Measurements from ENCODE around the gene PLD2.

Gene PLD2

GRCh38 chr17:4816826-4817225 lies 9.9 kb downstream of the PLD2 start:
- Histone ChIP-seq H3K79me2 (ENCODE audit: control insufficient read depth, low read length) (no peaks in the 10 kb centered on the region), H3K4me3 (ENCODE audit: low read length) (no peak overlapping the region), H3K9me3 (ENCODE audit: control insufficient read depth, insufficient read depth, low read length) (no peaks in the 10 kb centered on the region), H3F3A (ENCODE audit: control insufficient read depth, insufficient read depth) (no peaks in the 10 kb centered on the region), H3K4me1 (ENCODE audit: control insufficient read depth, low read length) (no peaks in the 10 kb centered on the region), H3K27ac (ENCODE audit: low read depth, low read length) (no peak overlapping the region), H3K4me2 (ENCODE audit: low read length) (no peak overlapping the region), H4K20me1 (ENCODE audit: control insufficient read depth, insufficient read depth, low read depth, low read length) (no peaks in the 10 kb centered on the region), H3K27me3 (ENCODE audit: control insufficient read depth, low read length) (no peaks in the 10 kb centered on the region), H3K36me3 (ENCODE audit: control insufficient read depth, low read length) (no peaks in the 10 kb centered on the region), H3K9me2 (replicated peaks; ENCODE audit: control insufficient read depth, low read length) (no peaks in the 10 kb centered on the region)
- TF ChIP-seq EZH2phosphoT487 (IDR thresholded peaks at IDR 0.05; ENCODE audit: borderline replicate concordance, low read length): no peak
- TF ChIP-seq CTCF (IDR thresholded peaks at IDR 0.05; ENCODE audit: low read depth, low read length, poor library complexity, severe bottlenecking): no peak

- H3K27ac ChIP-seq (ENCODE audit: low read depth, low read length): no peak overlapping the region
- H3K27me3 ChIP-seq (ENCODE audit: control insufficient read depth, low read length): no peaks in the 10 kb centered on the region
- no peaks in the 10 kb centered on the region for H3K4me1 ChIP-seq (ENCODE audit: control insufficient read depth, low read length)
- no peaks in the 10 kb centered on the region for H3K36me3 ChIP-seq (ENCODE audit: control insufficient read depth, low read length)
- H3K79me2 ChIP-seq (ENCODE audit: control insufficient read depth, low read length): no peaks in the 10 kb centered on the region
- H3K9me2 ChIP-seq (replicated peaks; ENCODE audit: control insufficient read depth, low read length): no peaks in the 10 kb centered on the region
- H4K20me1 ChIP-seq (ENCODE audit: control insufficient read depth, insufficient read depth, low read depth, low read length): no peaks in the 10 kb centered on the region
- no peak for TF ChIP-seq EZH2phosphoT487 (IDR thresholded peaks at IDR 0.05; ENCODE audit: borderline replicate concordance, low read length)
- TF ChIP-seq CTCF (IDR thresholded peaks at IDR 0.05; ENCODE audit: low read depth, low read length, poor library complexity, severe bottlenecking): no peak
- H3F3A ChIP-seq (ENCODE audit: control insufficient read depth, insufficient read depth): no peaks in the 10 kb centered on the region
- H3K4me2 ChIP-seq (ENCODE audit: low read length): no peak overlapping the region
- H3K4me3 ChIP-seq (ENCODE audit: low read length): no peak overlapping the region
- no peaks in the 10 kb centered on the region for H3K9me3 ChIP-seq (ENCODE audit: control insufficient read depth, insufficient read depth, low read length)
Measured at GRCh38 chr17:4818276-4818675, 11.3 kb downstream of the PLD2 start.

GRCh38 chr17:4822835-4823234 lies 15.9 kb downstream of the PLD2 start:
- TF ChIP-seq EZH2phosphoT487 (IDR thresholded peaks at IDR 0.05; ENCODE audit: borderline replicate concordance, low read length) (no peak), CTCF (IDR thresholded peaks at IDR 0.05; ENCODE audit: low read depth, low read length, poor library complexity, severe bottlenecking) (no peak)
- Histone ChIP-seq H3K27me3 (ENCODE audit: control insufficient read depth, low read length) (peaks cover 3% of the 10 kb centered on the region; the same call in 1 of the 2 replicates), H3K27ac (ENCODE audit: low read depth, low read length) (no peak overlapping the region), H3K4me2 (ENCODE audit: low read length) (no peak overlapping the region), H4K20me1 (ENCODE audit: control insufficient read depth, insufficient read depth, low read depth, low read length) (no peaks in the 10 kb centered on the region), H3K4me3 (ENCODE audit: low read length) (no peak overlapping the region), H3K9me2 (replicated peaks; ENCODE audit: control insufficient read depth, low read length) (no peaks in the 10 kb centered on the region), H3K4me1 (ENCODE audit: control insufficient read depth, low read length) (no peaks in the 10 kb centered on the region), H3K79me2 (ENCODE audit: control insufficient read depth, low read length) (no peaks in the 10 kb centered on the region), H3K9me3 (ENCODE audit: control insufficient read depth, insufficient read depth, low read length) (no peaks in the 10 kb centered on the region), H3F3A (ENCODE audit: control insufficient read depth, insufficient read depth) (no peaks in the 10 kb centered on the region), H3K36me3 (ENCODE audit: control insufficient read depth, low read length) (no peaks in the 10 kb centered on the region)

Measured in DOHH2 (cell line).